GM18868 (cell line): ENCODE data around the gene NSUN4.
"Not testable (repeated sequence)": the region's sequence is repeated elsewhere in the genome, so short reads cannot be mapped to it uniquely, and the experiment has no call there.

ENCODE experiments used
- ATAC-seq: cut with Tn5 transposase; IDR thresholded peaks from one replicate; pipeline ENCODE4 v1.9.1; 2021; ENCODE audit warnings: mild to moderate bottlenecking, moderate library complexity; ENCODE audit not compliant: unreplicated experiment

NSUN4 gene

GRCh38 chr1:46325285-46326076 lies 15.1 kb upstream of the NSUN4 start:
- not testable (repeated sequence) for ATAC-seq

GRCh38 chr1:46328182-46328581 lies 12.4 kb upstream of the NSUN4 start:
- ATAC-seq: not testable (repeated sequence)

- ATAC-seq: not testable (repeated sequence)
Measured at GRCh38 chr1:46329807-46330206, 10.8 kb upstream of the NSUN4 start.

GRCh38 chr1:46330381-46330780 lies 10.2 kb upstream of the NSUN4 start:
- ATAC-seq: not testable (repeated sequence)

- ATAC-seq: peak; percentile 41
Measured at GRCh38 chr1:46331786-46332540, 8.6 kb upstream of the NSUN4 start.

- peak; percentile 41 for ATAC-seq
Measured at GRCh38 chr1:46333300-46334029, 7.1 kb upstream of the NSUN4 start.

GRCh38 chr1:46334030-46334384 lies 6.6 kb upstream of the NSUN4 start:
- no peak for ATAC-seq

- ATAC-seq: no peak
Measured at GRCh38 chr1:46335081-46335480, 5.5 kb upstream of the NSUN4 start.

GRCh38 chr1:46337409-46337808 lies 3.2 kb upstream of the NSUN4 start:
- ATAC-seq: not testable (repeated sequence)

- no peak for ATAC-seq
Measured at GRCh38 chr1:46341222-46342083, 846 bp downstream of the NSUN4 start.

- ATAC-seq: peak; percentile 44
Measured at GRCh38 chr1:46342084-46342656, 1.6 kb downstream of the NSUN4 start.

GRCh38 chr1:46342677-46343350 lies 2.2 kb downstream of the NSUN4 start:
- no peak for ATAC-seq

- no peak for ATAC-seq
Measured at GRCh38 chr1:46343351-46343695, 2.7 kb downstream of the NSUN4 start.

- ATAC-seq: no peak
Measured at GRCh38 chr1:46343705-46344104, 3.1 kb downstream of the NSUN4 start.

- no peak for ATAC-seq
Measured at GRCh38 chr1:46344481-46344880, 3.9 kb downstream of the NSUN4 start.

- ATAC-seq: no peak
Measured at GRCh38 chr1:46345281-46345680, 4.7 kb downstream of the NSUN4 start.

- ATAC-seq: no peak
Measured at GRCh38 chr1:46352363-46352762, 11.8 kb downstream of the NSUN4 start.

GRCh38 chr1:46355920-46356319 lies 15.3 kb downstream of the NSUN4 start:
- not testable (repeated sequence) for ATAC-seq

- ATAC-seq: no peak
Measured at GRCh38 chr1:46362158-46362557, 21.6 kb downstream of the NSUN4 start.

- ATAC-seq: no peak
Measured at GRCh38 chr1:46363121-46363520, 22.5 kb downstream of the NSUN4 start.
